GM18951 (cell line): ENCODE data around the gene TOGARAM1.

ENCODE experiments used
- POLR2A ChIP-seq: IDR thresholded peaks from 4 replicates; pipeline ENCODE4 v1.6.1; 2011; ENCODE audit warnings: mild to moderate bottlenecking; ENCODE audit not compliant: insufficient read length, insufficient read depth; ENCODE audit errors: extremely low read depth
- in situ Hi-C: fragments of 300-500 bp; cut with MboI; formaldehyde crosslinking; loops from one replicate; pipeline ENCODE4 v1.12.0; 2022; ENCODE audit warnings: low sequenced_read_pairs, mixed read lengths, inconsistent platforms; ENCODE audit not compliant: unreplicated experiment

The TOGARAM1 gene

DNA sequence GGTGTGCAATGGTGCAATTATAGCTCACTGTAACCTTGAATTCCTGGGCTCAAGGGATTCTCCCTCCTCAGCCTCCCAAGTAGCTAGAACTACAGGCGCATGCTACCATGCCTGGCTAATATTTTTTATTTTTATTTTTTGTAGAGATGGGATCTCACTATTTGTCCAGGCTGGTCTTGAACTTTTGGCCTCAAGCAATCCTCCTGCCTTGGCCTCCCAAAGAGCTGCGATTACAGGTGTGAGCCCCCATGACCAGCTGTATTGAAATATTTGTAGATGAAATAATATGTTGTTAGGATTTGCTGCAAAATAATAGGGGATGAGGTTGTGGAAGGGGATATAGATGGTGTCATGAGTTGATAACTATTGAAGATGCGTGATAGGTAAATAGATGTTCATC is 5.1 kb upstream of the TOGARAM1 start:
- no peak for TF ChIP-seq POLR2A

DNA sequence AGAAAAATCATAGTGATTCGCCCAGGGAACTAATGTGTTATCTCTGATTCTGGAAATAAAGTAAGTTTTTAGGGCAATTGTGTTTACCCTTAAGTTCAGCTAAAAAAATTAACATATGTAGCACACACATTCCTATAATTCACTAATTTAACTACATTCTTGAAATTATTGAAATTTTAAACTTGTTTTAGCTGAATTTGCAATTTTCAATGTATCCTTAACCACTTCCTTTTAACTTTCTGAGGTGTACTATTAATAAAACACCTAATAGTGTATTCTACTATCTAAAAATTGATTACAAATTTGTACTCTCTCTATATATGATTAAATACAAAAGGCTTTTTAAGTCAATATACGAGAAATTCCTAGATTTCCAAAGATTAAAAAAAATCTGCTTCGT is 2.5 kb upstream of the TOGARAM1 start:
- TF ChIP-seq POLR2A, result no peak
- in situ Hi-C loops, result loop anchor here (10.0 kb wide), 1 partner anchor 305 kb away; no protein-coding TSS in a partner anchor

More for the DNA sequence above, 5.1 kb upstream of the TOGARAM1 start:
- in situ Hi-C loops, result loop anchor here (10.0 kb wide), 1 partner anchor 308 kb away; no protein-coding TSS in a partner anchor

DNA sequence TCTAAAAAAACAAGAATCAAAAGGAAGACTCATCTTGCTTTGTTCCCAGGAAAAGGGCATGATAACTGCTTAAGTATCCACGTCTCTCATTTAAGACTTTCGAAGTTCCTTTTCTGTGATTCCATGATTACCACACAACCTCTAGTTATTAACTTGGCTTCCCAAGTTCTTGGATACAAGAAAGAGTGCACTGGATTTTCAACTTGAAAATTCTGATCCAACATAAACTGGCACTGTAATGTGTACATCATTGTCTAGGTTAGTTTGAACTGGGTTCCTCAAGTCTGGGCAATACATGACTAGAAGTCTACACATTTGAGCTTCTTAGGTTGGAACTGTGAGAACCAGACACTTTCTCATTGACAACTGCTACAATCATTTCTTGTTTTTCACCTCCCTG is 1.8 kb upstream of the TOGARAM1 start:
- TF ChIP-seq POLR2A, result no peak
- in situ Hi-C loops, result no loop called here

DNA sequence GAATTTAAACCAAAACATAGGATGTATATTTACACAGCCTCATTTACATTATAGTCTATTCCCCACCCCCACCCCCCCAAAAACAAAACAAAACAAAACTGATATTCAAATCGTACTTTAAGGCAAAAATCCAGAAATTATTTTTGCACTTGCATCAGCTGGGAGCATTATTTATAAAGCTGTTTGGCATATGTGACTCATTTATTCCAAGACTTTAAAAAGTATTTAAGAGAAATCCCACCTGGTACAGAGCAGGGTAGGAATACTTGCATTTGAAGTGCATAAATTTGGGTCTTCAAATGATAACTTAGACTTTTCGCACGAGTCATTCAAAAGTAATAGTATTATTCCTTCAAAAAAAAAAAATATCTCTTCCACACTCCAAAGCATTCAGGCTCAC is 1.3 kb upstream of the TOGARAM1 start:
- no peak for TF ChIP-seq POLR2A
- in situ Hi-C loops, result no loop called here

DNA sequence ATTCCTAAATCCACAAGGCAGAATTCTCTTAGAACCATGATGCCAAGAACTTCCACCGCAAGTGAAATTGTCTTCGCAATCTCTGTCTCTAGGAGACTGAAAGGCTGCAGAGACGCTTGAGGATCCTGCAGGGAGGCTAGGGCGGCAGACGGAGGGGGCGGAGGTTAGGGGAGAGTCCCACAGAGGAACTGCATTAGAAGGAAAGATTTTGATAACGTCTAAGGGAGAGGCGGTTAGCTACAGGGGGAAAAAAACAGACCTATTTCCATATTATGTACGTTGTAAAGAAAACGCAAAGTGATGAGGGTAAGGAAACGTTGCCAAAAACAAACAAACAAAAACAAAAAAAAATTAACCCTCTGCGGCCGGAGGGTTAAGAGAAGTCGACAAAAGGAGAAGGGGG is 838 bp upstream of the TOGARAM1 start:
- in situ Hi-C loops, result no loop called here
- no peak for TF ChIP-seq POLR2A

DNA sequence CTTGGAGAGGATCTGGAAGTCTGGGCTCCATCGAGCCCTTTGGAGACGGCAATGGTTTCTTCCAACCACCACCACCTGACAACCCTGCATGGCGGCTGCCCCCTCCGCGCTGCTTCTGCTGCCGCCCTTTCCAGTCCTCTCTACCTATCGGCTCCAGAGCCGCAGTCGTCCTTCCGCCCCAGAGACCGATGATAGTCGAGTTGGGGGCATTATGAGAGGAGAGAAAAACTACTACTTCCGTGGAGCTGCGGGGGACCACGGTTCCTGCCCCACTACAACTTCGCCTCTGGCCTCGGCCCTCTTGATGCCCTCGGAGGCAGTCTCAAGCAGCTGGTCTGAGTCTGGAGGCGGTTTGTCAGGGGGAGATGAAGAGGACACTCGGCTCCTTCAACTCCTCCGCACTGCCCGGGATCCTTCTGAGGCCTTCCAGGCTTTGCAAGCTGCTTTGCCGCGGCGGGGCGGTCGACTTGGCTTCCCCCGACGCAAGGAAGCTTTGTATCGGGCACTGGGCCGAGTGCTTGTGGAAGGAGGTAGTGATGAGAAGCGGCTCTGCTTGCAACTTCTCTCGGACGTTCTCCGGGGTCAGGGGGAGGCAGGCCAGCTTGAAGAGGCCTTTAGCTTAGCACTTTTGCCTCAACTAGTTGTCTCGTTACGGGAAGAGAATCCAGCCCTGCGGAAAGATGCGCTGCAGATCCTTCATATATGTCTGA is 499 bp downstream of the TOGARAM1 start:
- no peak for TF ChIP-seq POLR2A
- in situ Hi-C loops, result no loop called here

DNA sequence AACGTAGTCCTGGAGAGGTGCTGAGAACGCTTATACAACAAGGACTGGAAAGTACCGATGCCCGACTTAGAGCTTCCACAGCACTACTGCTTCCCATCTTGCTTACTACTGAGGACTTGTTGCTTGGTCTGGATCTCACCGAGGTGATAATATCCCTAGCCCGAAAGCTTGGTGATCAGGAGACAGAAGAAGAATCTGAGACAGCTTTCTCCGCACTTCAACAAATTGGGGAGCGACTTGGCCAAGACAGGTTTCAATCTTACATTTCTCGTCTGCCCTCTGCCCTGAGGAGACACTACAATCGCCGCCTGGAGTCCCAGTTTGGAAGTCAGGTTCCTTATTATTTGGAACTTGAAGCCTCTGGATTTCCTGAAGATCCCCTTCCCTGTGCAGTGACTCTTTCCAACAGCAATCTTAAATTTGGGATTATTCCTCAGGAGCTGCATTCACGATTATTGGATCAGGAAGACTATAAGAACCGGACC is 1.1 kb downstream of the TOGARAM1 start:
- no peak for TF ChIP-seq POLR2A
- in situ Hi-C loops, result no loop called here

DNA sequence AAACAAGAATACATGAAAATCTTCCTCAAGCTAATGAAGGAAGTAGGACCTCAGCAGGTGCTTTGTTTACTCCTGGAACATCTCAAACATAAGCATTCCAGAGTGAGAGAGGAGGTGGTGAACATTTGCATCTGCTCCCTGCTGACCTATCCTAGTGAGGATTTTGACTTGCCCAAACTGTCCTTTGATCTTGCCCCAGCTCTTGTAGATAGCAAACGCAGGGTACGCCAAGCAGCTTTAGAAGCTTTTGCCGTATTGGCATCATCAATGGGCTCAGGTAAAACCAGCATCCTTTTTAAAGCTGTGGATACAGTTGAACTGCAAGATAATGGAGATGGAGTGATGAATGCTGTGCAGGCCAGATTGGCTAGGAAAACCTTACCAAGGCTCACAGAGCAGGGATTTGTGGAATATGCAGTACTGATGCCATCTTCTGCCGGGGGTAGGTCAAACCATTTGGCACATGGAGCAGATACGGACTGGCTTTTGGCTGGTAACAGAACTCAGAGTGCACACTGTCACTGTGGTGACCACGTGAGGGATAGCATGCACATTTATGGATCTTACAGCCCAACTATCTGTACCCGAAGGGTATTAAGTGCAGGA is 1.9 kb downstream of the TOGARAM1 start:
- no peak for TF ChIP-seq POLR2A
- in situ Hi-C loops, result no loop called here

DNA sequence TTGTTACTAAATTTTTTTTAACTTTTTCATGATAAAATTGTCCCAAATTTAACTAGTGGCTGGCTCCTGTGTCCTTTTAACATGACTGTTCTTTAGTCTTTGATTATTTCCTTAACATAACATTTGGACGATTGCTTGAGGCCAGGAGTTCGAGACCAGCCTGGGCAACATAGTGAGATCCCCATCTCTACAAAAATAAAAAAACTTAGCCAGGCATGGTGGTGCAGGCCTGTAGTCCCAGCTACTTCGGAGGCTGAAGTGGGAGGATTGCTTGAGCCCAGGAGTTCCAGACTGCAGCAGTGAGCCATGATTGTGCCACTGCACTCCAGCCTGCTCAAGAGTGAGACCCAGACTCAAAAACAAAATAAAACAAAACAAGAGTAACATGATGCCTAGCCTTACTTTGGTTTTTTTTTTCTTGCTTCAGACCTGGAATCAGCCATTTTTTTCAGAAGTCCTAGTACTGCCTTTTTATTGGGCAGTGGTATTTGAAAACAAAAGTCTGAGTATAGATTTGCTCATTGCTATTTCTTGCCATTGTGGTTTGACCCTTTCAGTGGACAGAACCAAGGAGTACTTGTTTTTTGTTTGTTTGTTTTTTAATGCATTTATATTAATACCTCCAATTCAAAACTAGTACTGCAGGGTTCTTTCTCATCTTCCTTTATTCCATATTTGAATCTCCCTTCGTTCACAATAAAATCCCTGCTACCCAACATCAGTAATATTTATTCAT is 4.8 kb downstream of the TOGARAM1 start:
- in situ Hi-C loops, result no loop called here
- TF ChIP-seq POLR2A, result no peak

DNA sequence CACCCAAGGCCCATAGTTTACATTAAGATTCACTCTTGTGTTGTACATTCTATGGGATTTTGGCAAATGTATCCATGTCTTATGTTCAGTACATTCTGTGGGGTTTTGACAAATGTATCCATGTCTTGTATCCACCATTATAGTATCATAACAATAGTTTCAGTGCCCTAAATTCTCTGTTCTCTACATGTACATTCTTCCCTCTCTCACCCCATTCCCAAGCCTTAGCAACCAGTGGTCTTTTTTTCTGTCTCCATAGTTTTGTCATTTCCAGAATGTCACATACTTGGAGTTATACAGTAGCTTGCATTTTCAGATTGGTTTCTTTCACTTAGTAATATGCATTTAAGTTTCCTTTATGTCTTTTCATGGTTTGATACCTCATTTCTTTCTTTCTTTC is 6.7 kb downstream of the TOGARAM1 start:
- in situ Hi-C loops, result no loop called here
- no peak for TF ChIP-seq POLR2A

DNA sequence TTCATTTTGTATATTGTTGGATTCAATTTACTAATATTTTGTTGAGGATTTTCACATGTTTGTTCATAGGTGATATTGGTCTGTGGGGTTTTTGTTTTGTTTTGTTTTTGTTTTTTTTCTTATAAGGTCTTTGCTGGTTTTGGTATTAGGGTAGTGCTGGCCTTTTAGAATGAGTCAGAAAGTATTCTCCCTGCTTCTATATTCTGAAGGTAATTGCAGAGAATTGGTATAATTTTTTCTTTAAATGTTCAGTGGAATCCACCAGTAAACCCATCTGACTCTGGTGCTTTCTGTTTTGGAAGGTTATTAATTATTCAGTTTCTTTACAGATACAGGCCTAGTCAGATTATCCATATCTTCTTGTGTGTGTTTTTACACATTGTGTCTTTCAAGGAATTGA is 8.9 kb downstream of the TOGARAM1 start:
- TF ChIP-seq POLR2A, result no peak
- in situ Hi-C loops, result no loop called here

DNA sequence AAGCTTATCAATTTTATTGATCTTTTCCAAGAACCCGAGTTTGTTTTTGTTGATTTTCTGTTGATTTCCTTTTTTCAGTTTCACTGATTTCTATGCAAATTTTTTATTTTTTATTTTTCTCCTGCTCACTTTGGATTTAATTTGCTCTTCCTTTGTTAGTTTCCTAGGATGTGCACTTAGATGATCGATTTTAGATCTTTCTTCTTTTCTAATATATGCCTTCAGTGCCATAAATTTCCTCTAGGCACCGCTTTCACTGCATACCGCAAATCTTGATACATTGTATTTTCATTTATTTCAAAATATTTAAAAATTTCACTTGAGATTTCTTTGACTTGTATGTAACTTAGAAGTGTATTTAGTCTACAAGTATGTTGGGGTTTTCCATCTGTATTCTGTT is 9.5 kb downstream of the TOGARAM1 start:
- in situ Hi-C loops, result no loop called here
- TF ChIP-seq POLR2A, result no peak

DNA sequence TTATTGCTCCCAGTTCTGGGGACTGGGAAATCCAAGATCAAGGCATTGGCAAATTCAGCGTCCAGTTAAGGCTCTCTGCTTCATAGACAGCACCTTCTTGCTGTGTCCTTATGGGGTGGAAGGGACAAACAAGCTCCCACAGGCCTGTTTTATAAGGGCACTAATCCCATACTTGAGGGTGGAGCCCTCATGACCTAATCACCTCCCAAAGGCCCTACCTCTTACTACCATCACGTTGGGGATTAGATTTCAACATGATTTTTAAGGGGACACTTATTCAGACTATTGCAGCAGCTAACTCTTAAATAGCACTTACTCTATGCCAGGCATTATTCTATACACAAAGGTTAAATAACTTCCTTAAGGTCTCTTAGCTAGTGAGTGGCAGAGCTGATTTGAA is 17.3 kb downstream of the TOGARAM1 start:
- no peak for TF ChIP-seq POLR2A
- in situ Hi-C loops, result no loop called here
